RCC 7860 (cell line): ENCODE data around the gene THAP3.
A peak's percentile ranks its signal among the peaks of the same experiment; 100 is the strongest.
"Not testable (repeated sequence)": the region's sequence is repeated elsewhere in the genome, so short reads cannot be mapped to it uniquely, and the experiment has no call there.

Experiments
- DNase-seq: peaks from one replicate; pipeline ENCODE4 v3.0.0-alpha.2; 2015; ENCODE audit warnings: low spot score
- FAIRE-seq: peaks from 2 replicates; lab custom pipeline; 2012; peaks lifted over from hg19 to GRCh38; lab: Jason Lieb, UNC

The THAP3 gene

DNA sequence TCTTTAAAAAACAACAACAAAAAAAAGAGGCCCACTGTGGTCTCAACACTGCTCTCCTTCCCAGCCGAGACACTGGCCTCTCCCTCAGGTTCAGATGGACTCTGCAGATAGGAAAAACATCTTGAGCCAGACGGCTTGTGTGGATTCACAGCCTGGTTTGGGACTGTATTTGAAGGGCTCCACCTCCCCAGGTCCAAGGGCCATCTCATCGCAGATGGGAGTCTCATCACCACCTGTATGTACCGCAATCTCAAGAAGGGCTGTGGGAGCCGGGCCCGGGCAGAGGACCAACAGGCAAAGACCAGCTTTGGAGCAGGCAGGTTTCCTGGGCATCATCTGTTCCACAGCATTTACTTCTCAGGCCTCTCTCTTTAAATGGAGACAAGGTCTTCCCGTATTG is 34.6 kb upstream of the THAP3 start:
- DNase-seq (no peak), FAIRE-seq (no peak)

DNA sequence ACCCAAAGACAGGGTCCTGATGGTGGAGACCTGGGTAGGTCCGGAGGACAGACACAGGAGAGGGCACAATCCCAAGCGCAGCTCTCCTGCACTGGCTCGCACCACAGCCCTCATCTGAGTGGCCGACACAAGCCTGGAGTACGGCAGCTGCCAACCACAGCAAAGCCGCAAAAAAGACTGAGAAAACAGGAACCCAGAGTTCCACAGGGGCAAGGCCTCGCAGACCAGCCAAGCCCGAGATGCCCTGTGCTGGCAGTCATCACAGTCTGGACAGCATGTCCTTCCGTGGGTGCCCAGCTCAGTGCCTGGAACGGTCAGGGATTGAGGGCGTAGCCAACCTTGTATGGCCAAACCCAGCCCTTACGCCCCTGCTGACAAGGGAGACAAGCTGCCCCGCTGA is 33.4 kb upstream of the THAP3 start:
- FAIRE-seq: no peak

DNA sequence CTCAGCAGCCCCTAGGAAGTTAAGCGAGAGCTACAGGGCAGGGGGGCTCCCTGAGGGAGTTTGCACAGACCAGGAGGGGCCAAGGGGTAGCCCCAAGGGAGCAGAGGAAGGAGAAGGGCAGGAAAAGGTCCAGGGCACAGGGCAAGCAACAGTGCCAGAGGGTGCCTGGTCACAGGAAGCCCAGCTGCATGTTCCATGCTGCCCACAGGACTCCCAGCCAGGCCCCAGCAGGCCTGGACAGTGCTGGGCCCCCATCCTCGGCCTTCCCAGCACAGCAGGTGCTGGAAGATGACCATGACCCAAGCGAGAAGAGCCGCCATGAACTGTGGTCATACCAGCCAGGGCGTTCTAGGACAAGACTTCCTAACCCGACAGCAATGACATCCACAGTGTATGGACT is 33.0 kb upstream of the THAP3 start:
- FAIRE-seq: no peak
- no peak for DNase-seq

More for the DNA sequence above, 33.4 kb upstream of the THAP3 start:
- DNase-seq: no peak

DNA sequence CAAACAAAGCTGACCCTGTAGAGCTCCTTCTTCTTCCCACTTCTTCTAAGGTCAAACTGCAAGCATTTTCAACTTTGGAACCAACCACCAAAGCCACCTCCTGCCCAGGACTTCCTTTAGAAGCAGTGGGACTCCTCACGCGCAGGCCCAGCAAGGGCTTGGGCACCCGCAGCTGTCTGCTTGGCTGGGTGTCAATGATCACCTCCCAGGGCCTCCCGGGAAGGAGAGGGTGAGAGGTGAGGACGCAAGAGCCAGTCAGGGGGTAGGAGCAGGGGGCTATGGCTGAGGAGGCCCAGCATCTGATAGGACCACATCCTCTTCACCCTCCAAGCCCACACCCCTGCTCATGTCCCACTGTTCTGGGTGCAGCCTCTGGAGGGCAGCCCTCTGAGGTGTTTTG is 32.2 kb upstream of the THAP3 start:
- DNase-seq (no peak), FAIRE-seq (no peak)

DNA sequence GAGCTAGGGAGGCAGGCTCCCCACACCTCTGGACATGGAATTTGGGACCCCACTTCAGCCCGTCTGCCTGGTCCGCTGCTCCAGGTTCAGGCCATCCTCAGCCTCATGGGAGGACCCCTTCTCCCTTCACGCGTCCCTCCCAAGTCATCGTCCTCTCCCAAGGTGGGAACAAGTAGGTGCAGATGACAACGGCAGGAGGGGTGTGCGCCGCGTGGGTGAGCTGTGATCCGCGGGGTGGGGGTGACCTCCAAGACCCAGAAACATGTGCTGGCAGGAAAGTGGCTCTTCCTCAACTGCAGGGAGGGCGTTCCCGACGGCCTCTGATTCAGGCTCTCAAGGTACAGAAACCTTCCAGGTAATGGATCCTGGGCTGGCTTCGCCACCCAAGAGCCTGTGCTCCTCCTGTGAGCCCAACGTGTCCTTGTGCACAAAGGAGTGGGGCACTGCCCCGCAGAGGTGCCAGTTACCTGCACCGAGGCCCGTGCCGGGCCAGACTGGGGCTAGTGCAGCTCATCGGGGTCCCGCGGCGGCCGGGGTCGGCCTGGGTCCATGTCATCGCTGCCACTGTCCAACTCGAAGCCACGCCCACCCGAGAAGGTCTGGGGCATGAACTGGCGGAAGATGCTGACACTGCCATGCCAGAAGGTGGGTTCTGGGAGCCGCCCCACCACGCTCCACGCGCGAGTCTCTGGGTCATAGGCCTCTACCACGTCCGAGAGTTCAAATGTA is 31.6 kb upstream of the THAP3 start:
- FAIRE-seq (no peak), DNase-seq (no peak)

DNA sequence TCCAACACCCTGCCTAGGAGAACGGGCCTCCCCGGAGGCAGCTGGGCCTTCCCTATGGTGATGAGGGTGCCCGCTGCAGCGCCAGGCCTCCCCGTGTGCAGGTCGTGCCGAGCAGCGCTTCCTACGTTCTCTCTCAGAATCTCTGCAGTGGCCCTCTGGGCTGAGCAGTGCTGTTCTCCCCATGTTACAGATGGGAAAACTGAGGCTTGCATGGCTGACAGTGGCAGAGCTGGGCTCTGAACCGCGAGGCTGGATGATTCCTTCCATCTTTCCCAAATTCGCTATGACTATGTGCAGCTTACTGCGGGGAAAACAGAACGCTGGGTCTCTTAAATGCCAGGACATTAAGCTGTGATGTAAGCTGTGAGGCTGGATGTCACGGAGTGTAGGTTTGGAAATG is 30.9 kb upstream of the THAP3 start:
- no peak for FAIRE-seq

DNA sequence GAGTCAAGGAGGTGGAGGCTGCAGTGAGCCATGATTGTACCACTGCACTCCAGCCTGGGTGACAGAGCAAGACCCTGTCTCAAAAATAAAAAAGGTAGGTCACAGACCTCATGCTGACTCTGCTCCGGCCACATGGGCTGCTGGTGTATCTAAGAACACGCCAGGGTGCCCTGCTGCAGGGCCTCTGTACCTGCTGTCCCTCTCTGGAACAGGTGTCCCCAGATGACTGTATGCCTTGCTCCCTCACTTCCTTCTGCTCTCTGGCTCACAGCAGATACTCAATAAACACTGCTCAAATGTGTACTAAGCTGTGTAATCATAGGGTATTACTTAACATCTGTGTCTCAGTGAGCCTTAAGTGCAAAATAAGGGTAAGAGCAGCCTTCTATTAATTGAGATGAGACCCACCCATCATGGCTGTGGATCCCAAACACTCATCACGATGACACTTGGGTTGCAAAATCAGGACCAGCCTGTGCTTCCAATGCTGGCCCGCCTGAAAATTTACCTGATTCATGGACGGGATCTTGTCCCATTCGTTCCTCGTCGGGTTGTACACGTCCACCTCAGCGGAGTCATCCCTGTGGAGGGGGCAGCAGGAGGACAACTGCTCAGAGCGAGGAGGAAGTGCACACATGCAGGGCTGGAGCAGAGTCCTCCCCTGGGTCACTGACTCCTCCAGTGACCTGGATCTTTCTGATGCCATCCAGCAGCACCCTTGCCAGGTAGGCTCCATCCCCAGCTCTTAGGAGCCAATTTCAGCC is 29.5 kb upstream of the THAP3 start:
- FAIRE-seq: no peak
- no peak for DNase-seq

More for the DNA sequence above, 30.9 kb upstream of the THAP3 start:
- DNase-seq: no peak

DNA sequence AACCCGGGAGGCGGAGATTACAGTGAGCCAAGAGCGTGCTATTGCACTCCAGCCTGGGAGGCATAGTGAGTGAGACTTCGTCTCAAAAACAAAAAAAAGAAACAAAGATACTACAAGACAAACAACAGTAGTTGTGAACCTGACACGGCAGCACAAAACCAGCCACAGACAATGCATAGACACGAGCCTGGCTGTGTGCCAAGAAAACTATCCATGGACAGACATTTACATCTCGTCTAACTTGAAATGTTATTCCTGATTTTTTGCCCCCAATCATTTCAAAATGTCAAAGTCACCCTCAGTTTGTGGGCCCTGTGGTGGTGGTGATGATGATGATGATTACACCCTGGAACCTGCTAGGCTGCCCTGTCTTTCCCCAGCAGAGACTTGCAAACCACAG is 28.3 kb upstream of the THAP3 start:
- no peak for FAIRE-seq
- DNase-seq: no peak

DNA sequence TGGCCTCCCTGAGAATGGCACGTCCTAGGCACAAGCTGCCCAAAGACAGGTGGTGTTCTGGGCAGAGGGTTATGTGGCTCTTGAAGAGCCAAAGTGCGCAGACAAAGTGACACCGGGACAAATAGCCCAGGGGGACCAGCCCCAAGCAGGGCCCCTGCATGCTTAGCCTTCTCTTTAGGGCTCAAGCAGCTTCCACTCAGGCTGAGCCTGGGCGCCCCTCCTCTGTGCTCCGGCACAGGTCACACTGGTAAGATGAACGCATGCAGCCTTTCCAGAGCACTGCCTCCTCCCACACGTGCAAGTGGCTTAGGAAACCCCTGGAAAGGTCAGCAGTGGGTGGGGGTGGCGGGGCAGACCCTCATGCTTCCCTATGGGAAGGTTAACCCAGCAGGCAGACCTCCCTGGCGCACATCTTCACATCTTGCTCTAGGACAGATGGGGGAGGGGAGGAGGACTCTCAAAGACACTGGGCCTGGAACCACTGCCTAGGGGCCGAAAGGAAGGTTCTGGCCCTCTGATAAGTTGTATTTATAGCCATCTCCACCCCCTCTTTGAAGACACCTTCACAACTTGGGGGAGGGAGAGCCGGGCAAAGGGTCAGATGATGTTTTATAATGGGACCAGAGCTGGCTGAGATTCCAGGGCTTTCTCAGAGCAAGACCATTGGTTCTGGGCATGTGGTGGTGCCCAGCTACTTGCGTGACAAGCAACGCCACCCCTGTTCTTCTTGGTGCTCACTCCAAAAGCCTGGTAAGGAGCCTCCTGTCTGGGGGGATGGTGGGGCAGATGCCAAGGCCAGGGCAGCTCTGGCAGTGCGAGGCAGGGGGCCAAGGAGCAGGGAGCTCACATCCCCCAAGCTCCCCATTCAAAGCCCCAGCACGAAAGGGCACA is 27.5 kb upstream of the THAP3 start:
- DNase-seq (no peak), FAIRE-seq (no peak)

DNA sequence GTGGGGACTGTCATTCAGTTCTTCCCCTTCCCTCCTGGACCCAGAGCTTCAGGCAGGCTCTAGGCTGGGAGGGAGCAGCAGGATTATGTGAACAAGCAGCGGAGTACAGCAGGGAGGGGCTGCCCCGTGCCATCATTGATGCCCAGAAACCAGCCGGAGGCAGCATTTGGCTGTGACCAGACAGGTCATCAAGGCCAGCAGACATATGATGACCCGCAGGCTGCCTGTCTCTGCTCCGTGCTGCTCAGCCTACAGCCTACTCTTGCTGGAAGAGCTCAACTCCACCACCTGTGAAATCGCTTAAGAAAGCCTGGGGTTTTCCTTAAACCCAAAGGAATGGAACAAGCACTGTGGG is 26.9 kb upstream of the THAP3 start:
- no peak for FAIRE-seq

DNA sequence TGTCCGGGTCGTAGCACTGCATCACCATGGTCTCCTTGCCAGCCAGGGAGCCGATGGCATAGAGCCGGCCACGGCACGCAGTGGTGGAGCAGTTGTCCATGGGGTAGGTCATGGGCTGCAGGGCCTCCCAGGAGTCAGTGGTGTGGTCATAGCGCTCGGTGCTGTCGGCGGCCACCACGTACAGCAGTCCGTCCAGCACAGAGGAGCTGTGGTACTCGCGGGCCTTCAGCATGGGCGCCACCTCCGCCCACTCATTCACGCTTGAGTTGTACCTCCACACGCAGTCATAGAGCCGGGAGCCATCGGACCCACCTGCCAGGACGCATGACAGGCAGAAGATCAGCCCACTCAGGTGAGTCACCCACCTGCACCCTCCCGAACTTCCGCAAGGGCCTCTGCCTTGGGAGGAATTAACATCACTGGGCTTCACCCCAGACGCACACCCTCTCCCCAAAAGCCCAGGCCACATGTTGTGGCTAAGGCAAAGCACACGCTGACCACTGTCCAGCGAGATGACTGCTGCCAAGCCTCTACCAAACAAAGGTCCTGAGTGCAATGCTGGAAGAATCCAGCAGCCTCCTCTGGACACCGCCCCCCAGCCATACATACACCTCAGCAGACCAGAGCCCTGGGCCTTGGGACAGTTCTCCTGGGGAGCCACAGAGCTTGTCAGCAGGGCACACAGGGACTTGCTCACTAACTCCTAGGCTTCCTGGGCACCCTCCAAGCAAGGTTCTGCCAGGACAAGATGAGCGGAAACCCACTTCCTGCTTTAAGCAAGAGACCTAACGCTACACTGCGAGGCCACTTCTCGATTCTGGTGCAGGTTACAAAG is 25.3 kb upstream of the THAP3 start:
- FAIRE-seq: no peak
- peak; percentile 28 for DNase-seq

More for the DNA sequence above, 26.9 kb upstream of the THAP3 start:
- DNase-seq: no peak

DNA sequence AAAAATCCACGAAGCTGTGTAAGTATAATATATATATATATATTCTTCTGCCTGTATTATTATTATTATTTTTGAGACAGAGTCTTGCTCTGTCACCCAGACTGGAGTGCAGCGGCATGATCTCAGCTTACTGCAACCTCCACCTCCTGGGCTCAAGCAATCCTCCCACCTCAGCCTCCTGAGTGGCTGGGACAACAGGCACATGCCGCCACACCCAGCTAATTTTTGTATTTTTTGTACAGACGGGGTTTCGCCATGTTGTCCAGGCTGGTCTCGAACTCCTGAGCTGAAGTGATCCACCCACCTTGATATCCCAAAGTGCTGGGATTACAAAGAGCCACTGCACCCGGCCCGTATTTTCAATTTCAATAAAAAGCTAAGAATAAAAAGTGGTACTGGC is 24.7 kb upstream of the THAP3 start:
- FAIRE-seq: not testable (repeated sequence)

DNA sequence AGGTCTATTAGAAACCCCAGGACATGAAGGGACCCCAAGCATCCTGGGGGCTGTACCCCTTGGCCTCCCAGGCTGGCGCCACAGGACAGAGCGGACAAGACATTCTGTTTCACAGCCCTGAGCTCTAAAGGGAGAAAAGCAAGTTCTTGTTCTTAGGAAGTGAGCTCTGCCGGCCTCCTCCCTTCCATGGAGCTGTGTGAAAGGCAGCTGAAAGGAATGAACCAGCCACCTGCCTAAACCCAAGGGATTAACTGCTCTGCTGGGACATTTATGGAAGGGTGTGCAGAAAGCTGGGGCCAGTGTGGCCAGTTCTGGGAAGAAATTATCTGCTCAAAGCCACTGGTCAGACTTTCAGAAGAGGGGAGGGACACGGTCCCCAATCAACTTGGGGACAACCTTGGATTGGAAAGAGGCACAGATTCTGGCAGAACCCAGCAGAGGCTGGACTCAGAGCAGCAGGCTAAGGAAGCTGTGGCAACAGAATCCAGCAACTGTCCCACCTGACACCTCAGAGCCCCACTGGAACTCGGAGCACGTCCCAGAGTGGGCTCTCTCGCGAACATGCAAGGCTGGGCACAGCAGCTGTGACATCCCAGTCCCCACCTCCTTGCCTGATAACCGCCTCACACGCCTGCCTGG is 24.1 kb upstream of the THAP3 start:
- DNase-seq: no peak
- no peak for FAIRE-seq

More for the DNA sequence above, 24.7 kb upstream of the THAP3 start:
- DNase-seq: not testable (repeated sequence)

DNA sequence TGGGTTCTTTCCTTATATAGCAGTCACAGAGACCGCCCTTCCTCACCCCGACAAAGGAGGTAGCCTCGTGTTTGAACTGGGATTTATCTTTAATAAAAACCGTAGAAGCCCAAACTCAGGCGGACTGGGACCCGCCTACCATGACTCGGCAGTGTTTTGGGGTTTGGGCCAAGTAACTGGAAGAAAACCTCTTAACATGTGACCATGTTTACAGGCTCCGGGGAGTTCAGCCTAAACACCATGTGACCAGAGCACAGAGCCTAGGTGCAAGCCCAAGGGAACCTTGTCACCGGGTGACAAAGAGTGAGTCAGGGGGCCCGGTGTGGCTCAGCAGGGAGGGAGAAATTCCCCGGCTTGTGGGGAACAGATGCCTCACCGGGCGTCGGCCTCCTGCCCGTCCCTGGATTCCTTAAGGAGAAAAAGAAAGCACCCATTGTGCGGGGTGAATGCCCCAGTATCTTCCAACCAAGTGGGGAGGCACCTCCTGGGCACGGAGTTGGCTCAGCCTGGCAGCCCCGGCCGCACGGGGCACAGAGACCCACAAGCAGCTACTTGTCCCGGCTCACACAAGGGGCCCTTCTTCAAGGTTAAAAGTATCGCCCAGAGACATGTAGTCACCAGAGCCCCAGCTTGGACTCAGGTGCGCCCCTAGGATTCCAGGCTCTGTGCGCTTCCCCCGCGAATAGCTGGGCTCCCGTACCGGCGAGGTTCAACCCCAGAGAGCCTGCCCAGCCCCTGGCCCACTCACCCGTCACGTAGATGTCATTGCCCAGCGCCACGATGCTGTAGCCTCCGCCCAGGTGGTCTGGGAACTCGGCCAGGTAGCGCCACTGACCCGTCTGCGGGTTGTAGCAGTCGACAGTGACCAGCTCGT is 23.4 kb upstream of the THAP3 start:
- peak; percentile 96 for DNase-seq
- peak; percentile 90 for FAIRE-seq

DNA sequence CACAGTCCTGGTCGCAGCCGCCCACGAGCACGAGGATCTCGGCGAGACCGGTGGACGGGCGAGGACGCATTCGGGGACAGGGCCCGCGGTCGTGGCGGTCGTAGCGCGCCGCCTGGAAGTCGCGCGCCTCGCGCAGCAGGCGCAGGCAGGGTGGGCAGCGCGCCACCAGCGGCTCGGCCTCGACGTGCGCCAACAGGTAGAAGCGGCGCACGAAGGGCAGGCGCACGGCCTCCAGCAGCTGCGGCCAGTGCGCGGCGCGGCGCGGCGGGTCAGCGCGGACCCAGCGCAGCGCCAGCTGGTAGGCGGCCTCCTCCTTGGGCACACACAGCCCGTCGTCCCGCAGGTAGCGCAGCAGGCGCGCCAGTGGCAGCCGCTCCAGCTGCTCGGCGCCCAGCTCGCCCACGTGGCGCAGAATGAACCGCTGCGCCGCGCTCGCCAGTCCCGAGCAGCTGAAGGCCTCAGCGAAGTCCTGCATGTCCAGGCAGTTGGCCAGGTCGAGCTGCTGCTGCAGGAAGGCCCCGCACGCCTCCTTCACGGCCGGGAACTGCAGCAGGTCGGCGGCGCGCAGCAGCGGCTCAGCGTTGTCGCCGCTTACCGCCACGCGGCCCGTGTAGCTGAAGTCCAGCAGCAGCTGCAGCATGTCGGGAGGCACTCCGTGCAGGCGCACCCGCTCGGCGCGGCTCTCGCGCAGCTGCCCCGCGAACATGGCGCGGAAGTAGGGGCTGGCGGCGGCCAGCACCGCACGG is 22.6 kb upstream of the THAP3 start:
- DNase-seq: no peak
- no peak for FAIRE-seq

DNA sequence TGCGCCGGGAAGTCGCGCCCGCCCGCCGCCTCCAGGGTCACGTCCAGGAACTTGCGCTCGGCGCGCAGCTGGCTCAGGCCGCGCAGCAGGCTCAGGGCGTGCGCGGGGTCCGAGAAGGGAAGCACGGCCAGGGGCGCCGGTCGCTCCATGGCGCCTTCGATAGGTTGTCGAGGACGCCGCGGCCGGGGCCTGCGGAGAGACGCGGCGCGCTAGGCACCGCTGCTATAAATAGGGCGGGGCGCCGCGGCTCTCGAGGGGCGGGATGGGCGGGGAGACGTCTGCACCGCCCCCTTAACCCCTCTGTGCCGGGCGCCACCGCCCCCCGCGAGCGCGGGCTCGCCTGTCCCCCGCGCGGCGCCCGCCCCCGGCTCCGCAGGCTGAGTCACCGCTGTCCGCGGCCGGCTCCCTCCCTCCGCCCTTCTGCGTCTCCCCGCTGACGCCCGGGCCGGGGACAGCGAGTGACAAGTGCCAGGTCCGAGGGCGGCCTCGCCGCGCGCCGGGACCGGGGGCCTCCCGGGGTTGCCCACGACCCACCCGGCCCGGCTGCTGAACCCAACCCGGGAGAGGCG is 21.9 kb upstream of the THAP3 start, which contains the start of gene KLHL21:
Gene KLHL21, minus strand, starts transcription at position 201 of the 569 bp plus-strand sequence. Its CDS starts 52 bp downstream, at position 149.
- FAIRE-seq (no peak), DNase-seq (peak; percentile 85)

DNA sequence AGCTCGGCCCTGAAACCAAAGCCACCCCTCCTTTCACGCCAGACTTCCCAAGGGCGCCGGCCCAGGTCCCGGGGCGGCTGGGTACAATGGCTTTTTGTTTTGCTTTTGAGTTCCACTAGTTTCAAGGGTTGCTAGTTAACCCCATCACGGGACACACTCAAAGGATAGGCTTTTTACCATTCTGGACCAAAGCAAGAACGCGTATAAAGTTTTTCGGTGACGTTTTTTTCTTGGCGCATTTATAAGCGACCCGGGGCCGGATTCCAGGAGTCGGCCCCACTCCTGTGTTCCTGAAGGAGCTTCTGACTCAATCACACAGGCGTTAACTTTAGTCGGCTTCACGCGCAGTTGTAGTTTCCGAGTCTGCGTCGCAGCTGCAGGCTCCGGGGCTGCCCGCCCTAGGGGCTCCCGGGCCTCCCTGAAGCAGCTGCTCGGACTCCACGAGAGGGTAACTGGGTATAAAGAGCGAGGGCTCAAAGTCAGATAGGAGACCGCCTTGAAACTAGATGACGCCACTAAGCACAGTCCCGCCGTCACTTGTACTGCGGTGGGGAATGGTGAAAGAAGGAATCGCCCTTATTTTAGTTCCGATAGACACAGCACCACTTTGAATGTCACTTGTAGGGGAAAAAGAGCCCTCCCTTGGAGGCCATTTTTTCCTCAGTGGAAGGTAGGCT is 21.3 kb upstream of the THAP3 start:
- no peak for DNase-seq
- FAIRE-seq: no peak
